Uterus (tissue), 2 donors: ENCODE results near the gene LPP.

Experiments
- POLR2A ChIP-seq, 2 donors: fragments of 450-650 bp; IDR thresholded peaks; one replicate each; pipeline ENCODE4 v1.6.1; 2016; ENCODE audit warnings: antibody characterized with exemption in 2 of 2, mild to moderate bottlenecking in 1 of 2, moderate library complexity in 1 of 2
- TF ChIP-seq, protein P1 (sequence below), 4 experiments: fragments of 200-600 bp in 2 of 4; fragments of 450-650 bp in 2 of 4; sonication (generic) in 2 of 4; IDR thresholded peaks; one replicate each; pipeline ENCODE4 v1.5.1; 2016 to 2019; ENCODE audit warnings: antibody characterized with exemption in 4 of 4, mild to moderate bottlenecking in 2 of 4, moderate library complexity in 1 of 4

DNA sequence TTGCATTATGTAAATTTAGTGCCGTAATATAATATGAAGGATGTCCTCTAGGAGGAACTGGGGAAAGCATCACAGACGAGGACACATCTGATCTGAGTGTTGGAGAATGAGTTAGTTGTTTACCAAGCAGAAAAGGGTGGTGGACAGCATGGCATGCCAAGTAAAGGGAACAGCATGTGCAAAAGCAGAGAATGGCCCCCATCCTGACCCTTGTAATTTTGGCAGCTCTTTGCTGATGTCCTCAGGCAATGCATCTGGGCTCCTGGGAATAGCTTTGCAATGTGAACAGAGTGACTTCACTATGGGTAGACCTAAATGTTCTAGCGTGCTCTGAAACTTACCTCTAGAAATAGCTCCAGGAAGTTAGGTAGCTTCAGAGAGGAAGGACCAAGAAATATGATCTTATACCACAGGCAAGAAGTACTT lies 263.3 kb downstream of the LPP start:
- no peak for TF ChIP-seq POLR2A (IDR thresholded peaks at IDR 0.05)
- TF ChIP-seq, protein P1, sequence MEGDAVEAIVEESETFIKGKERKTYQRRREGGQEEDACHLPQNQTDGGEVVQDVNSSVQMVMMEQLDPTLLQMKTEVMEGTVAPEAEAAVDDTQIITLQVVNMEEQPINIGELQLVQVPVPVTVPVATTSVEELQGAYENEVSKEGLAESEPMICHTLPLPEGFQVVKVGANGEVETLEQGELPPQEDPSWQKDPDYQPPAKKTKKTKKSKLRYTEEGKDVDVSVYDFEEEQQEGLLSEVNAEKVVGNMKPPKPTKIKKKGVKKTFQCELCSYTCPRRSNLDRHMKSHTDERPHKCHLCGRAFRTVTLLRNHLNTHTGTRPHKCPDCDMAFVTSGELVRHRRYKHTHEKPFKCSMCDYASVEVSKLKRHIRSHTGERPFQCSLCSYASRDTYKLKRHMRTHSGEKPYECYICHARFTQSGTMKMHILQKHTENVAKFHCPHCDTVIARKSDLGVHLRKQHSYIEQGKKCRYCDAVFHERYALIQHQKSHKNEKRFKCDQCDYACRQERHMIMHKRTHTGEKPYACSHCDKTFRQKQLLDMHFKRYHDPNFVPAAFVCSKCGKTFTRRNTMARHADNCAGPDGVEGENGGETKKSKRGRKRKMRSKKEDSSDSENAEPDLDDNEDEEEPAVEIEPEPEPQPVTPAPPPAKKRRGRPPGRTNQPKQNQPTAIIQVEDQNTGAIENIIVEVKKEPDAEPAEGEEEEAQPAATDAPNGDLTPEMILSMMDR (IDR thresholded peaks at IDR 0.05): no peak
